ENCODE results near the gene TMEM130.

GRCh38 chr7:98913612-98914011 is 43.8 kb upstream of the TMEM130 start:
- TF ChIP-seq NFXL1 (IDR thresholded peaks at IDR 0.05; ENCODE audit: borderline replicate concordance) (no peak), EGR1 (IDR thresholded peaks at IDR 0.05; ENCODE audit: borderline replicate concordance in 1 of 2, low read depth in 2 of 2, low read length in 2 of 2) (no peak), TCF12 (IDR thresholded peaks at IDR 0.05; ENCODE audit: low read depth, low read length) (no peak)
- TF ChIP-seq, protein P1, sequence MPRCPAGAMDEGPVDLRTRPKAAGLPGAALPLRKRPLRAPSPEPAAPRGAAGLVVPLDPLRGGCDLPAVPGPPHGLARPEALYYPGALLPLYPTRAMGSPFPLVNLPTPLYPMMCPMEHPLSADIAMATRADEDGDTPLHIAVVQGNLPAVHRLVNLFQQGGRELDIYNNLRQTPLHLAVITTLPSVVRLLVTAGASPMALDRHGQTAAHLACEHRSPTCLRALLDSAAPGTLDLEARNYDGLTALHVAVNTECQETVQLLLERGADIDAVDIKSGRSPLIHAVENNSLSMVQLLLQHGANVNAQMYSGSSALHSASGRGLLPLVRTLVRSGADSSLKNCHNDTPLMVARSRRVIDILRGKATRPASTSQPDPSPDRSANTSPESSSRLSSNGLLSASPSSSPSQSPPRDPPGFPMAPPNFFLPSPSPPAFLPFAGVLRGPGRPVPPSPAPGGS (IDR thresholded peaks at IDR 0.05; ENCODE audit: borderline replicate concordance, insufficient read depth, low read depth, low read length, poor library complexity, severe bottlenecking) = no peak

Data from GM12878 (cell line).